HG03460 (cell line): Measurements from ENCODE around the gene MAGI2.

Experiments used
- ATAC-seq: cut with Tn5 transposase; IDR thresholded peaks from one replicate; pipeline ENCODE4 v1.9.1; 2021; ENCODE audit not compliant: unreplicated experiment

The MAGI2 gene

GRCh38 chr7:78172267-78172757, 1281.2 kb downstream of the MAGI2 start:
- ATAC-seq, result no peak

DNA sequence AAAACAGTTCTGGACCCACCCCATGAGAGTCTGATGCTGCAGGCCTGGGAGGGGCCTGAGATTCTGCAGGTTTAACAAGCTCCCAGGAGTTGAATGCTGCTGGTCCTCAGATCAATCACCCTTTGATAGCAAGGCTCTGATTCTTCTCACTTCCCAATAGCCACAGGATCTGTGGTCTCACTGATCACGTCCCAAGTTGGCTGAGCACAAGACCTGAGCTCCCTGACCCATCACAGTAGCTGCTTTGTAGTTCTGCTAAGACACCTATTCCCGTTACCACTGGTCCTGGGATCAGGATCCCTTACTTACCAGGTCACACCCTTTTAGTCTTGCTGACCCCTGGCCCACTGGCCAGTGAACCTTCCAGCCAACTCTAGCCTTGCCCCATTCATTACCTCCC, 1282.1 kb downstream of the MAGI2 start:
- ATAC-seq, result no peak

DNA sequence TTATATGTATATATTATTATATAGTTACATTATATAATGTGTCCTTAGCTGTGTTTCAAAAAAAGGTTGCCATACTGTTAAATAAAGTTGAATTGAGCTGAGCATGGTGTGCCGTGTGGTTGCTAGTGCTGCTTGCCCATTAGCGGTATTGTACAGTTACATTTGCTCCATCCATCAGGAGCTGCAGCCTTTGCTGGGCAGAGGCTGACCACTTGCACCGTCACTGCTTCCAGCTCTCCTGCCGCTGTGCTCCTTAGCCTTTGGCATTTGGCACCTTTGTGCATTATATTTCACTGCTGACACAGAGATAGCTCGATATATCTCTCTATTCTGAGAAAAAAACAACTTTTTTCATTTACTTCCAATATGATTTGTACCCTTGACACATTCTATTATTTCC, 1282.7 kb downstream of the MAGI2 start:
- no peak for ATAC-seq

DNA sequence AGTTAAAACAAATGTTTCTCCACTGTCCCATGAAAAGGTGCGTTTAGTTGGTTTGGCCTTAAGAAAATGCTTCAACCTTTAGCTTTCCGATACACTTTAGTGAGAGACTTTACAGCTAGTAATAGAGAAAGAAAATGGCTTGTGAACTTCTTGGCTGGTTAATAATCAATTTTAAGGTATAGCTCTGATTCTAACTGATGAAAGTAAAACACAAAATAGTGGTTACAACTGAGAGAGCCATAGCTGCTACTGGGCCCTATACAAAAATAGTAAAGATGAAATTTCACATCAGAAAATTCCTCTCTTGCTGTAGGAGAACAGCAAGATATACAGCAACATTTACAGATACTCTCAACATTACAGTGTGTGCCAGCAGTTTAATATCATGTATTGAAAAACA, 1283.5 kb downstream of the MAGI2 start:
- ATAC-seq, result peak; percentile 69

- no peak for ATAC-seq
Measured at GRCh38 chr7:78168865-78169264, 1284.6 kb downstream of the MAGI2 start.

DNA sequence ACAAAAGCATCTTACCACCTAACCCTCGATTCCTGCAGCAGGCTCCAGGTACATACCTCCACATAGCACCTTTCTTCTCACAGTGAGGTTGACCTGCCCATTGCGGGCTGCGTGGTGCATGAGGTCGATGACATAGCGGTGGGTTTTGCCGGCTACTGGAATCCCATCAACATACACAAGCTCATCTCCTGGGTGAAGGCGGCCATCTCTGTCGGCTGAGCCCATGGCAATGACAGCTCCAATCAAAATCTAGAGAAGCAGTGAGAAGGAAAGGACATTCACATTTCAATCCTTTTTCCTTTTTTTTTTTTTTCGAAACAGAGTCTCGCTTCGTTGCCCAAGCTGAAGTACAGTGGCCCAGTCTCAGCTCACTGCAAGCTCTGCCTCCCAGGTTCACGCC, 1285.6 kb downstream of the MAGI2 start:
- no peak for ATAC-seq

DNA sequence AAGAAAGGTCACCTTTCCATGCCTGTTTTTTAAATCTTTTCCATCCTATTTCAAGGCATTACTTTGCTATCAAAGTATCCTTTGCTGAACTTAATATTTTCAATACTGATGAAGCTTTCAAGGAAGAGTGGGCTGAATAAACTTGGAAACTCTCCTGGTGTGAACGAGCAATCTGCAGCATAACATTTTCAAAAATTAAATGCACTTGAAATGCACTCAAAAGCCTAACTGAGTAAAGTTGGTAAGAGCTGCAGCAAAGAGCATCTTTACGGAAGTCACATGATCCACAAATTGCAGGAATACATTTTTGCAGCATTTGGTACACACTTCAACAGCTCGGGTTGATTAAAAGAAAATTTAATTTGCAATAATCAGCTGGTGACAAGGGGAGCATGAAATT, 1287.6 kb downstream of the MAGI2 start:
- ATAC-seq, result no peak

DNA sequence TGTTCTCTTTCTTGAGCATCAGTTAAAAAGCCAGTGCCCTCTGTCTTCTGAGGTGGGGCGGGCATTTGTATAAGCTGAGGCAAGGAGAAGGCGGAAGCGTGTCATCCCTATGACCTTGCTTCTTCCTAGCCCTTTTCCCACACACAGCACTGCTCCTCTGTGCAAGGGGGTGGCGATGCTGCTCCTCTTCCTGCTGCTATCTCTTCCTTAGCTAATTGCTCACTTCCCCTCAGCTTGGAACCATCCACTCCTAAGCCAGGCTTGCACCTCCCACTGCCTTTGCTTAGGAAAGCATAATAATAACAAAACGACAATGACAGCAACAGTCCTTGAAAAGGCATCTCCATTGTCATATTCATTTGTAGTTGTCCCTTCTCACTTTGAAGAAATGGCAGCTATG, 1288.0 kb downstream of the MAGI2 start:
- no peak for ATAC-seq

GRCh38 chr7:78164459-78164858, 1289.0 kb downstream of the MAGI2 start:
- no peak for ATAC-seq

GRCh38 chr7:78161781-78162180, 1291.7 kb downstream of the MAGI2 start:
- no peak for ATAC-seq

GRCh38 chr7:78159545-78159944, 1293.9 kb downstream of the MAGI2 start:
- ATAC-seq, result no peak

GRCh38 chr7:78153285-78153684, 1300.2 kb downstream of the MAGI2 start:
- ATAC-seq, result no peak

GRCh38 chr7:78151229-78151628, 1302.2 kb downstream of the MAGI2 start:
- ATAC-seq, result no peak

GRCh38 chr7:78149787-78150186, 1303.7 kb downstream of the MAGI2 start:
- no peak for ATAC-seq

DNA sequence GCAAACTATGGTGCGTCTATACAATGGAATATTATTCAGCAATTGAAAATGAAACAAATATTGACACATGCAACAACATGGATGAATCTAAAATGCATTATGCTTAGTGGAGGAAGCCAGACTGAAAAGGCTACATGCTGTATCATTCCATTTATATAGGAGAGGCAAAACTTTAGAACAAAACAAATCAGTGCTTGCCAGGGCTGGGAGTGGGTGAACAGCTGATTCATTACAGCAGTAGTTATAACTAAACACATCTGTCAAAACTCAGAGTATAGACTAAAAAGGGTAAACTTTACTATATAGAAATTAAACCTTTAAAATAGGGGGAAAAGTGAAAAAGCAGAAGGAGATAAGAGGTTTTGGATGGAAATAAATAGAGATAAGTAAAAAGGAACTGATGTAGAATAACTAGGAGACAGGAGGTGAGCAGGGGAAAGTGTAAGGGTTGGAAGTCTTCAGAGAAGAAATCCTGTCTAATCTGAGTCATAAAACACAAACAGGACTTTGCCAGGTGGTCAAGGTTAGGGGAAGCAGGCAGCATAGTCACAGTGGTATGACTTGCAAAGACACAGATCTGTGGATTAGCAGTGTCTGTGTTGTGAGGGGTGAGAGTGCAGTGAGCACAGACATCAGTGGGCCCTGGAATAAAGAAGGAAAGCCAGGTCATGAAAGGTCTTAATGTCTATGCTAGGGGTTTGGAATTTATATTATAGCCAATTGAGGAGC, 1305.1 kb downstream of the MAGI2 start:
- no peak for ATAC-seq

DNA sequence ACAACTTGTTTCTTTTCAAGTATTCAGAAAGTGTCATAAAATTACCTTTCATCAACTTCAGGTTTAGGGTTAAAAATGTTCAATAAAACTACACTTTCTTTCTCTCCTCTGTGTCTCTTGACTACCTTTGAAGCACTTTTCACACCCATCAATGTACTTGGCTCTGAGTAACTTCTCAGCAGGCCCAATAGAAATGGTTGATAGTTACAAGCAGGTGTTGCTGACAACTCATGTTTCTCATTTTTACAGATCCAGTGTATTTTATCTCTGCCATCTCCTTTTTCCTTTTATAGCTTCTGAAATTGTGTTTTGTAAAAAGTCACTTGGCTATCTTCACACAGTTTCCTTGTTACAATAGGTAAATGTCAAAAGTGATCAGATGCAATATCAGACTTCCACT, 1306.9 kb downstream of the MAGI2 start:
- no peak for ATAC-seq

- no peak for ATAC-seq
Measured at GRCh38 chr7:78143661-78144060, 1309.8 kb downstream of the MAGI2 start.

GRCh38 chr7:78141522-78142281, 1311.8 kb downstream of the MAGI2 start:
- no peak for ATAC-seq

- ATAC-seq, result no peak
Measured at GRCh38 chr7:78140109-78140508, 1313.4 kb downstream of the MAGI2 start.

DNA sequence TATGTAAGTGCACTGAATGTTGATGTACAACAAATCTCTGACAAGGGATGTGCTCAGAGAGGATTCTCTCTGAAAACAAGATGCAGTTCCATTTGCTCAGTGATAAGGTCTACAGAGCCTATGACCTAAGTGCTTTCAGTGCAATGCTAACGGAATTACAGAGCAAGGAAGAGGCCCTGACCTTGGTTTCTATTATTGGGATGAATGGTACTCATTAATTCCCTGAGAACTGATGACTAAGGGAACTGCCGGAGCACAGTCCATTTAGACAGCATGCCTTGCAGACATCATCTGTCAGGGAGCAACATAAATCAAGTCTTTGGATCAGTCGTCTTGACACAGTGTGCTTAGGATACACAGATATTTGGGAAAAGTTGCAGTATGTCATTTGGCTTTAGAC, 1314.1 kb downstream of the MAGI2 start:
- ATAC-seq, result no peak

DNA sequence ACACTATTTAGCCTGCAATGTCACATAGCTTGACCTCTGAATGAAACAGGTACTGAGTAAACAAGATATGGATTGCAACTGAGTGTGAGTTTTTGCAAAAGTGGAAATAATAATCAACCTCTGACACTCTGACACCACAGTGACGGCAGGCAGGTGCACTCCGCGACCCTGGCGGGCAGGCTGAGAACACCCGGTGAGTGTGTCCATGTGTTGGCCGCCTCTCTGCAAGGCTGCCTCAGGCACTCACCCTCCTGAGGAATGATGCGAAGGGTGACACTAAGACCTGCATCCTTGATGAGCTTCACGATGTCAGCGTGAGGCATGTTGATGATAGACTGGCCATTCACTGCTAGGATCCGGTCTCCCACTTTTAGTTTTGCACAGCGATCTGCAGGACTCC, 1318.7 kb downstream of the MAGI2 start:
- ATAC-seq, result no peak

GRCh38 chr7:78134256-78134655, 1319.2 kb downstream of the MAGI2 start:
- ATAC-seq, result peak; percentile 65
